Activated CD4-positive, alpha-beta memory T cell treated with anti-CD3 and anti-CD28 coated beads for 36 hours (primary cell): ENCODE data around the gene KCNJ12. TPM values are rescaled to one million over a fixed set of nuclear protein-coding genes. Genes with fewer than 3 reads are reported as not detected.

Experiments used
- CTCF ChIA-PET: fragments of 350-600 bp; sonication (Branson Sonifier 250); formaldehyde crosslinking; loops from one replicate; lab custom pipeline; 2021; ENCODE audit warnings: antibody characterized with exemption, inconsistent platforms; lab: Charles Lee
- POLR2A ChIA-PET: fragments of 350-600 bp; sonication (Branson Sonifier 250); formaldehyde crosslinking; loops from one replicate; lab custom pipeline; 2021; ENCODE audit warnings: antibody characterized with exemption; lab: Charles Lee
- DNase-seq: peaks from one replicate; pipeline ENCODE4 v3.0.0-alpha.2; 2020
- H3K27ac Mint-ChIP-seq: one replicate; pipeline ENCODE4 v1.8.0; 2021; ENCODE audit warnings: mixed read lengths
- H3K27me3 Mint-ChIP-seq: one replicate; pipeline ENCODE4 v1.8.0; 2021; ENCODE audit warnings: mixed read lengths
- H3K36me3 Mint-ChIP-seq: one replicate; pipeline ENCODE4 v1.8.0; 2021; ENCODE audit warnings: mixed read lengths
- H3K4me1 Mint-ChIP-seq: one replicate; pipeline ENCODE4 v1.8.0; 2021; ENCODE audit warnings: low read depth, mixed read lengths
- H3K4me3 Mint-ChIP-seq: one replicate; pipeline ENCODE4 v1.8.0; 2021; ENCODE audit warnings: mild to moderate bottlenecking, mixed read lengths
- H3K9me3 Mint-ChIP-seq: one replicate; pipeline ENCODE4 v1.8.0; 2021; ENCODE audit warnings: mixed read lengths
- intact Hi-C: fragments of 100-400 bp; cut with micrococcal nuclease; formaldehyde crosslinking; loops from one replicate; pipeline ENCODE4 v1.15.1; 2023
- total RNA-seq, 2 experiments: library from RNA; stranded (reverse); gene quantifications; one replicate each; pipeline ENCODE4 v1.2.3, GENCODE V29; 2021

The KCNJ12 gene
- total RNA-seq, 2 experiments from 2014 or later, result not detected

DNA sequence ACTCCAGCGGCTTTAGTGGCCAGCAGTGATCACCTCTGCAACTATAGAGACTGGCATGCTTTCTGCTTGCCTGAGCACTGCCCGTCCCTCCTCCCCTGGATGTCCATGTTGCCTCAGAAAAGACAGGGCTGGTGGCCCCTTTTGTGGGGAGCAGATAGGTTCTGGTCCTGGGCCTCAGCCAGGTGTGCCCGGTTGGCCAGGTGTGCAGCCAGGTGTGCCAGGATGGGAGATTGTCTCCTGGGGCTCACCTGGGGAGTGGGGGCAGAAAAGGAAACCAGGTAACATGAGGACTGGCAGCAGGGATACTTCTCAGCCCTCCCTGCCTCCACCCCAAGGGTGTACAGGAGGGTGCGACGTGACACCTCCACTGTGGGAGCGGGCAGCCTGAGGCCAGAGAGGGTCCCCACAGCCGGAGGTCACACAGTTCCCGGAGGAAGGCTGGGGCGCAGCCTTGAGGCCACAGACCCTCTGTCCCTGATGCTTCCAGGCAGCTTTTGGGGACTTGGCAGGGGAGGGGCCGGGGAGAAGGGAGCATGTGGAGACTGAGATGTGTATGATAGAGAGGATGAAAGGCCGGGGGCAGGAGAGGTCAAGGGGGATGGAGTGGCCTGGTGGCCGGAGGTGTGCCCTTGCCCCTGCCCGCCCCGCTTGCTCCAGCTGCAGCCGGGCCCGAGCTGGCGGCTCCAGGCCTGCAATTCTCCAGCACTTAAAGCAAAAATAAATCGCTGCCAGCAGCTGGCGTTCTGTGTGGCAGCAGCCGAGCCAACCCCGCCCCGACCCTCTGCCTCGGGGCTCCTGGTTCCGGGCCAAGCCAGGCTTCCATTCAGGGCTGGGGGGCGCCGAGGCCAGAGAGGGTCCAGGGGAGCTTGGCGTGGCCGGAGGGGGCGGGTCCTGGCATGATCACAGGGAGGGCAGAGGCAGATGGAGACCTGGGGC lies 6.7 kb downstream of the KCNJ12 start:
- POLR2A ChIA-PET, result no interaction called here
- H3K4me1 Mint-ChIP-seq, result peaks cover under 1% of the 10 kb centered on the region
- H3K27ac Mint-ChIP-seq, result no peak overlapping the region
- CTCF ChIA-PET, result no interaction called here
- H3K9me3 Mint-ChIP-seq, result no peaks in the 10 kb centered on the region
- intact Hi-C loops, result no loop called here
- H3K4me3 Mint-ChIP-seq, result no peak overlapping the region
- peaks cover 5% of the 10 kb centered on the region for H3K27me3 Mint-ChIP-seq
- DNase-seq, result no peak
- no peaks in the 10 kb centered on the region for H3K36me3 Mint-ChIP-seq

DNA sequence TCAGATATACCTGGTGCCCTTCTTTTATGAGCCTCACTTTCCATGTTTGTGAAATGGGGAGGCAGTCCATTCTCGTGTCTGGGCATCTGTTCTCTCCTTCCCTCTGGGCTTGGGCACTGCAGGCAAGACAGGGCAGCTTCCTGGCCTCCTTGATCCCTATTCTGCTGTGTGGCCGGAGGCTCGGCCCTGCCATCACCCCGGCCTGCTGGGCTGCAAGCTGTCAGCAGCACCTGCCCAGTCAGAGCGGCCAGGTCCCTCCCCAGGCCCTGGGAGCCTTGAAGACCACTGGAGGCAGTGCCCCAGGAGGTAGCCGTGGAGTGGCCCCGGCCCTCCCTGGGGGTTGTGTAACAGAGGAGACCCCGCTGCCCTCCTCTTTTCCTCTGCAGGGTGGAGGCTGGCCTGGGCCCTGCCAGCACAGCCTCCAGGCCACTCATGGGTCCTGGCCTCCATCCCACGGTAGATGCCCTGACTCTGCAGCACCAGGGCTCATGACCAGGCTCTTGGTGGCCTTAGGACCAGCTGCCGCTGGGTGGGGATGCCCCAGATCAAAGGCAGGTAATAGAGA lies 9.2 kb downstream of the KCNJ12 start:
- Mint-ChIP-seq H3K27me3 (no peaks in the 10 kb centered on the region), H3K4me1 (no peaks in the 10 kb centered on the region), H3K4me3 (no peak overlapping the region), H3K36me3 (no peaks in the 10 kb centered on the region), H3K27ac (no peak overlapping the region), H3K9me3 (no peaks in the 10 kb centered on the region)
- DNase-seq, result no peak
- intact Hi-C loops, result no loop called here
- CTCF ChIA-PET, result no interaction called here
- POLR2A ChIA-PET, result no interaction called here

DNA sequence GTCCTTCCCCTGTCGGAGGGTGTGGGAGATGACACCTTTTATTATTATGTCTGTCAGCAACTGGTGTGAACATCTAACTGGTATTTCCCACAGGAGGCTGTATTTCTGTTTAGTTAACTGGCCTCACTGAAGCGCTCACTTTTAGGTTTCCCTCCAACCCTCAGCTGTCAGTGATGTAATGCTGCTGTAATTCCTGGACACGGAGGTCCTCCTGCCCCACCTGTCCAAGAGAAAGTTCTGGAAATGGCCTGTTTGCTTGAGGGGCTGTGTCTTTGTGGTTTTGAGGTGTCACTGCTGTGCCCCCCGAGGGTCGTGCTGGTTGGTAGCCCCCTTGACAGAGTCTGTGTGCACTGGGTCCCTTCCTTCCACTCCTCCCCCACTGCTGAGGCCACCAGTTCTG lies 11.5 kb downstream of the KCNJ12 start:
- Mint-ChIP-seq H3K9me3 (no peaks in the 10 kb centered on the region), H3K27me3 (no peaks in the 10 kb centered on the region), H3K4me3 (no peak overlapping the region), H3K4me1 (no peaks in the 10 kb centered on the region), H3K27ac (no peak overlapping the region), H3K36me3 (no peaks in the 10 kb centered on the region)
- no peak for DNase-seq
- POLR2A ChIA-PET, result no interaction called here
- intact Hi-C loops, result no loop called here
- CTCF ChIA-PET, result interaction anchor here (0.5 kb wide), 1 partner anchor 870 kb away, joined by 4 read pairs; no protein-coding TSS in a partner anchor

DNA sequence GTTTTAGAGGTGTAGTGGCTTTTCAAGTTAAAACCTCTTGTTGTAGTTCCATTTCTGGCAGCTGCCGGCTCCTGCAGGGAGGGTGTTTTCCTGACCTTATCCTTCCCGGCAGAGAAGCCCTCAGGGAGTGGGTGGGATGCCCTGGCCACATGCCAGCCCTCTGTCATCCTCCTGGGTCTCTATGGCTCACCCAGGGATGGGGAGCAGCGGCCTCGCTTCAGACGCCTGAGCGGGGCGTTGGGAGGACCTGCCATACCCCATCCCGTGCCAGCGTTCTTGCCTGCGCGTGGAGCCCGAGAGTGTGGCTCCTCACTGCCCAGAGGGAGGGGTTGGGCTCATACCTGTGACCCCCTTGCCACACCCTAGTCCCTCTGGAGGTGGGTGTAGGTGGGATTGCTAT lies 11.9 kb downstream of the KCNJ12 start:
- Mint-ChIP-seq H3K36me3 (no peaks in the 10 kb centered on the region), H3K9me3 (no peaks in the 10 kb centered on the region), H3K4me3 (no peak overlapping the region), H3K27me3 (no peaks in the 10 kb centered on the region), H3K27ac (no peak overlapping the region), H3K4me1 (no peaks in the 10 kb centered on the region)
- POLR2A ChIA-PET, result no interaction called here
- no peak for DNase-seq
- intact Hi-C loops, result no loop called here
- CTCF ChIA-PET, result no interaction called here

DNA sequence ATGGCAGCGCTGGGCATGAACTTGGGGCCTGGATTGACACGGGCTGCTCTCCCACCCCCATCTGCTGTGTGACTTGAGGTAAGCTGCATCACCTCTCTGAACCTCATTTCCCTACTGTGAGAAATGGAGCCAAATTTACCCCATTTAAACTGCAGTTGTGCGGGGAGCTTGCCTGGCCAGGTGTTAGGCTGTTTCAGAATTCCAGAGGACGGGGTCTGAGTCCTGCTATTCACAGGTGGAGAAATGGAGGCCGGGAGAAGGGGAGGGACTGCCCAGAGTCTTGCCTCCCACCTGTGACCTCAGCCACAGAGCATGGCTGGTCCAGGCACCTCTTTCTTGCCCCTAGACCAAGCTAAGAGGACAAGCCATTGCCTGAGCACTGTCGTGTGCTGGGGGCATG lies 12.8 kb downstream of the KCNJ12 start:
- Mint-ChIP-seq H3K4me3 (no peak overlapping the region), H3K36me3 (no peaks in the 10 kb centered on the region), H3K27ac (no peak overlapping the region), H3K27me3 (no peaks in the 10 kb centered on the region), H3K9me3 (no peaks in the 10 kb centered on the region), H3K4me1 (no peaks in the 10 kb centered on the region)
- POLR2A ChIA-PET, result no interaction called here
- CTCF ChIA-PET, result no interaction called here
- no peak for DNase-seq
- intact Hi-C loops, result no loop called here

DNA sequence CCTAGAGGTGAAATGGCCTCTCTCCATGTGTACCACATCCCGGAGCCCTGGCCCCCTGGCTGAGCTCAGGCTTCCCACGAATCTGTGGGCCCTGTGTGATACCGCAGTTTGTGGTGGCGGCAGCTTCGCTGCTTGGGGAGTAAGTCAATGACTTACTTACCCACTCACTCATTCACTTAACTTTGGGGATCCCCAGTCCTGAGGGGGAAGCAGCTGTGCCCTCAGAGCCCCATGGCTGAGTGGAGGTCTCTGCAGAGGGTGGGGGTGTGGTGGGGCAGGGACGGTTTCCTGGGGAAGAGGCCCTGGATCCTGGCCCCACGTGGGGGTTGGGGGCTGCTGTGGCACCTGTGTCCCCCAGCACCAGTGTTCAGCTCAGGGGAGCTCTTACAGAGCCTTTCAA lies 13.2 kb downstream of the KCNJ12 start:
- DNase-seq, result no peak
- ChIA-PET POLR2A (no interaction called here), CTCF (no interaction called here)
- intact Hi-C loops, result no loop called here
- Mint-ChIP-seq H3K36me3 (no peaks in the 10 kb centered on the region), H3K4me1 (no peaks in the 10 kb centered on the region), H3K9me3 (no peaks in the 10 kb centered on the region), H3K27me3 (no peaks in the 10 kb centered on the region), H3K4me3 (no peak overlapping the region), H3K27ac (no peak overlapping the region)

DNA sequence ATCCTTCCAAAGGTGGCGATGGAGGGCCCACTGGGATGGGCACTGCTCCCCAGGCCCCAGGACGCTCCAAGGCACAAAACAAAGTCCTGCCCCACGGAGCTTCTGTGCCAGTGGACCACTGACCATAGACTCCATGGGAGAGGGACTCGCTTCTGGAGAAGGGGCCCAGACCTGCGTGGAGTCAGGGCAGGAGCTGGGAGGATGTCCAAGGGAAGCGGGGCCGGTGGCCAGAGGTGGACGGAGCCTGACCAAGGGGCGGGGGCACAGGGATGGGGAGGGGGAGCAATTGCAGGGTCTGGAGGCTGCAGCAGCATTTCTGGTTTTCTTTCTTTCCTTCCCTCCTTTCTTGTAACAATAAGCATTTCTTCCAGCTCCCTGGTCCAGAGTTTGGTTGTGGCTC lies 14.1 kb downstream of the KCNJ12 start:
- CTCF ChIA-PET, result no interaction called here
- POLR2A ChIA-PET, result no interaction called here
- Mint-ChIP-seq H3K36me3 (no peaks in the 10 kb centered on the region), H3K27me3 (no peaks in the 10 kb centered on the region), H3K9me3 (no peaks in the 10 kb centered on the region), H3K27ac (no peak overlapping the region), H3K4me1 (no peaks in the 10 kb centered on the region), H3K4me3 (no peak overlapping the region)
- no peak for DNase-seq
- intact Hi-C loops, result no loop called here

DNA sequence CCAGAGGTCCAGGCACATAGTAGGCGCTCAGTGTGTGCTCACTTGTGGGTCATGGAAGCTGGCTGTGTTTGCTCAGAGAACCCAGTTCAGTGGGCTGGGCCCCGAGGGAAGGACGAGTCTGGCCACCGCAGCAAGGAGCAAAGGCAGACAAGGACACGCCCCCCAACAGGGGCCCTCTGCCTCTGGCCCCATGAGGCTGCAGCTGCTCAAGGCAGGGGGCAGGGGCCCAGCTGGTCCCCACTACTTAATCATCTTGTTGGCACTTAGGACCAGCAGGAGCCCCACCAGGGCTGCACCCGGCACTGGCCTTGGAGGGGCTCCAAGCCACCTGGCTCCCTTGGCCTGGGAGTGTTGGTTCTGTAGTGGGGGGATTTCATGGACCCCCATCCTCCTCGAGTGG lies 16.1 kb downstream of the KCNJ12 start:
- Mint-ChIP-seq H3K4me3 (no peak overlapping the region), H3K27ac (no peak overlapping the region), H3K4me1 (no peaks in the 10 kb centered on the region), H3K36me3 (no peaks in the 10 kb centered on the region), H3K27me3 (no peaks in the 10 kb centered on the region), H3K9me3 (no peaks in the 10 kb centered on the region)
- CTCF ChIA-PET, result no interaction called here
- POLR2A ChIA-PET, result no interaction called here
- intact Hi-C loops, result no loop called here
- DNase-seq, result no peak

DNA sequence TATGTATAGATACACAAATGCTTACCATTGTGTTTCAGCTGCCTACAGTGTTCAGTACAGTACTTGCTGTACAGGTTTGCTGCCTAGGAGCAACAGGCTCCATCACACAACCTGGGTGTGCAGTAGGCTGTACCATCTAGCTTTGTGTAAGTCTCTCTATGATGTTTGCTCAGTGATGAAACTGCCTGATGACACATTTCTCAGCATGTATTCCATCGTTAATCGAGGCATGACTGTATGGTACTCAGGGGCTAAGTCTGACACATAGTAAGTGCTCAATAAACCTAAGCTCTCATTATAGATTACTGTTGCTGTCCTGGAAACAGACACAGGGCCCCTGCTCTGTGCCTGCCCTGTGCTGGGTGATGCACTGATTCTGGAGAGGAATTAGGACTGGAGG lies 18.1 kb downstream of the KCNJ12 start:
- Mint-ChIP-seq H3K9me3 (no peaks in the 10 kb centered on the region), H3K4me1 (no peaks in the 10 kb centered on the region), H3K4me3 (no peak overlapping the region), H3K36me3 (no peaks in the 10 kb centered on the region), H3K27ac (no peak overlapping the region), H3K27me3 (no peaks in the 10 kb centered on the region)
- ChIA-PET POLR2A (no interaction called here), CTCF (no interaction called here)
- no peak for DNase-seq
- intact Hi-C loops, result no loop called here

DNA sequence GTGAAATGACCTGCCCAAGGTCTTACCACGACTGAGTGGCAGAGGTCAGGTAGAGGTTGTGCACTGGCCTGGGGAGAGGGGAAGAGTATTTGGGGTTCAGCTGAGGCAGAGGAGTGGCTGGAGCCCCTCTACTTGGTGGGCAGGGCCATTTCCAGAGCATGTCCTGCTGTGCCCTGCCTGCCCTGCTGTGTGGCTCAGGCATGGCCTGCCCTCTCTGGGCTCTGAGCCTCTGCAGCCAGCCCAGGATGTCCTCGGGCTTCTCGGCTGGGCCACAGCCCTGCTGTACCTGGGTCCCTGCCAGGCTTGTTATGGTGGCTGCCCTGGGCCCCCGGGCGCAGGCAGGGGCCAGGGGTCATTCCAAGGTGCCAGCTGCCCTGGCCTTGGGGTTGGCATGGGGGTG lies 19.6 kb downstream of the KCNJ12 start:
- H3K9me3 Mint-ChIP-seq, result no peaks in the 10 kb centered on the region
- ChIA-PET POLR2A (no interaction called here), CTCF (no interaction called here)
- H3K4me3 Mint-ChIP-seq, result no peak overlapping the region
- intact Hi-C loops, result no loop called here
- H3K4me1 Mint-ChIP-seq, result no peaks in the 10 kb centered on the region
- no peak for DNase-seq
- H3K36me3 Mint-ChIP-seq, result no peaks in the 10 kb centered on the region
- H3K27me3 Mint-ChIP-seq, result no peaks in the 10 kb centered on the region
- no peak overlapping the region for H3K27ac Mint-ChIP-seq

DNA sequence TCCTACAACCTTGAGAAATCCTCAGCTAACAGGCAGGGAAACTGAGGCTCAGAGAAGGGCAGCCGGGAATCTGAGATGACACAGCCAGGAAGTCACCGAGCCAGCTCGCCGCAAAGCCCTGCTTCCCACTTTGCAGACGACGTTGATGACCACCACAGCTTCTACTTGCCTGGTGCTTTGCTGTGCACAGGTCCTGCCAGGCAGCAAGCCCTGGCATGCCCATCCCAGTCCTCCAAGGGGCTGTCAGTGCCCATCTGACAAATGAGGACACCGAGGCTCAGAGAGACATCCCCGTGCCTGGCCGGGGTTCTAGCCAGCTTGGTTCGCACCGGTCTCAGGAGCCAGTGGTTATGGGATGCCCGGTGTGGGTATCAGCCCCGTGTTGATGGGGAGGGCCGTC lies 20.1 kb downstream of the KCNJ12 start:
- Mint-ChIP-seq H3K4me3 (no peak overlapping the region), H3K4me1 (no peaks in the 10 kb centered on the region), H3K27ac (no peak overlapping the region), H3K9me3 (no peaks in the 10 kb centered on the region), H3K36me3 (no peaks in the 10 kb centered on the region), H3K27me3 (no peaks in the 10 kb centered on the region)
- DNase-seq, result no peak
- intact Hi-C loops, result no loop called here
- ChIA-PET POLR2A (no interaction called here), CTCF (no interaction called here)

DNA sequence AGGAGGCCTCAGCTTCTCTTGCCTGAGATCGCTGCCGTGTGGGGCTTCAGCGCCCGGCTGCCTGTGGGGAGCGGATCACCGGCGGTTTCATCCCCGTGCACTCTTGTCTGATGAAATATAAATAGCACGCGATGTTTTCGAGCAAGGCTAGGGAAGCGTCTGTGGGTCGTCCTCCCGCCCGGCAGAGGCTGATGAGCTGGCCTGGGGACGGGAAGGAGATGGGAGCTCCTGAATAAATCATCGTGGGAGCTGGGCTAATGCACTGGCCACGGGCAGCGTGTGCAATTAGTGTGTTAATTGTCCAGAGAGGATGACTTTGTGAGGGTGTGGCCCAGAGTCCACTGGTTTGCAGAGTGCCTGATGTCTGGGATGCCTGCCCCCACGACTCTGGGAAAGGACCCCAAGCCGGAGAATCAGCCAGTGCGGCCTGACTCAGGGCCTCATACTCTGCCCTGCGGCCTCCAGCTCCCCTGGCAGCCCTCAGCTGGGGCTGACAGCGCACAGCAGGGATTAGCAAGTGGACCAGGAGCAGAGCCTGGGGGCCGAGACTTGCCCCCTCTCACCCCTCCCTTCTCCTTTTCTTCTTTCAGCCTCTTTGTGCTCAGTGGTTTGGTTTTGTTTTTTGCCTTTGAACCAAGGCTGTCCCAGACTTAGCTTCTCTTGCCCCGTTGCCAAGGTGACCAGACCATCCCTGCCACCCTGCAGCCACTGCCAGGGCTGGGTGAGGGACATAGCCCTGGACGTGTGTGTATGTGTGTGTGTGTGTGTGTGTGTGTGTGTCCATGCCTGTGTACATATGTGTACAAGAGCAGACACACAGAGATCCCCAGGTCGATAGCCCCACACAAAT lies 21.4 kb downstream of the KCNJ12 start:
- no peak for DNase-seq
- ChIA-PET POLR2A (no interaction called here), CTCF (no interaction called here)
- intact Hi-C loops, result no loop called here
- Mint-ChIP-seq H3K9me3 (no peaks in the 10 kb centered on the region), H3K4me3 (no peak overlapping the region), H3K27ac (no peak overlapping the region), H3K27me3 (no peaks in the 10 kb centered on the region), H3K36me3 (no peaks in the 10 kb centered on the region), H3K4me1 (no peaks in the 10 kb centered on the region)
